Fibroblast of pulmonary artery (primary cell): Measurements from ENCODE around the gene HERPUD2.
"Not testable (repeated sequence)": the region's sequence is repeated elsewhere in the genome, so short reads cannot be mapped to it uniquely, and the experiment has no call there.

Source experiments
- DNase-seq: peaks from one replicate; pipeline ENCODE4 v3.0.0-alpha.2; 2010; ENCODE audit warnings: low read depth
- H3K4me3 ChIP-seq: replicated peaks from 2 replicates; pipeline ENCODE4 v1.5.1; 2011; ENCODE audit warnings: low read depth, mild to moderate bottlenecking, control low read depth, low read length, moderate library complexity
- CTCF ChIP-seq: IDR thresholded peaks from 2 replicates; pipeline ENCODE4 v1.5.1; 2011; ENCODE audit warnings: mild to moderate bottlenecking, control low read depth, low read length, inconsistent platforms; ENCODE audit errors: missing control alignments

The HERPUD2 gene

GRCh38 chr7:35658606-35659201, 36.2 kb downstream of the HERPUD2 start:
- no peak for TF ChIP-seq CTCF
- H3K4me3 ChIP-seq, result no peak overlapping the region
- no peak for DNase-seq

- no peak for TF ChIP-seq CTCF
- DNase-seq, result no peak
- H3K4me3 ChIP-seq, result no peak overlapping the region
Observed at GRCh38 chr7:35657125-35657524, 37.8 kb downstream of the HERPUD2 start.

- DNase-seq, H3K4me3 ChIP-seq: not testable (repeated sequence)
Observed at GRCh38 chr7:35654558-35654957, 40.4 kb downstream of the HERPUD2 start.

GRCh38 chr7:35652124-35652523, 42.8 kb downstream of the HERPUD2 start:
- TF ChIP-seq CTCF, result no peak
- H3K4me3 ChIP-seq, result no peak overlapping the region
- no peak for DNase-seq

- TF ChIP-seq CTCF, result no peak
- H3K4me3 ChIP-seq, result no peak overlapping the region
- DNase-seq, result no peak
Observed at GRCh38 chr7:35650751-35651150, 44.2 kb downstream of the HERPUD2 start.

GRCh38 chr7:35649711-35650110, 45.2 kb downstream of the HERPUD2 start:
- TF ChIP-seq CTCF, result no peak
- no peak overlapping the region for H3K4me3 ChIP-seq

GRCh38 chr7:35648367-35648766, 46.6 kb downstream of the HERPUD2 start:
- no peak for DNase-seq
- H3K4me3 ChIP-seq, result no peak overlapping the region
- no peak for TF ChIP-seq CTCF

More at GRCh38 chr7:35649711-35650110, 45.2 kb downstream of the HERPUD2 start:
- DNase-seq, result no peak
